ENCODE results near the gene MTM1. TPM values are rescaled to one million over a fixed set of nuclear protein-coding genes. Genes with fewer than 3 reads are reported as not detected.
A peak's percentile ranks its signal among the peaks of the same experiment; 100 is the strongest.

The MTM1 gene
- total and polyA plus RNA-seq, 9 of the 15 experiments (the other 6 are each of a cell fraction or from before 2014, with no cell fraction given), result 5.6 to 13.3 (median 9.5) TPM

GRCh38 chrX:150527108-150527507, 41.3 kb upstream of the MTM1 start:
- H3K9ac ChIP-seq (ENCODE audit: insufficient read depth in 1 of 2, low read depth in 2 of 2, low read length in 2 of 2), result no peak overlapping the region
- H3K27ac ChIP-seq (ENCODE audit: extremely low read depth, low read depth, low read length), result no peak overlapping the region
- no peaks in the 10 kb centered on the region; a peak in 2 of 5 replicates for H3K4me1 ChIP-seq (replicated peaks in 1 of 2; ENCODE audit: control insufficient read depth in 2 of 2, insufficient read depth in 2 of 2, low read length in 2 of 2)
- peaks cover 0 to 15% of the 10 kb centered on the region in 2 experiments; a peak in 2 of 5 replicates for H3K27me3 ChIP-seq (ENCODE audit: control insufficient read depth in 2 of 2, insufficient read depth in 2 of 2, low read length in 2 of 2)
- H3K4me2 ChIP-seq (ENCODE audit: insufficient read depth, low read length), result no peak overlapping the region
- no peaks in the 10 kb centered on the region for H3K9me1 ChIP-seq (ENCODE audit: control insufficient read depth, insufficient read depth, low read length)
- 0% methylated on average over 3 of the region's 3 CpGs for WGBS (ENCODE audit: insufficient coverage, low coverage, missing lambda C conversion rate)
- H2AFZ ChIP-seq (ENCODE audit: low read depth, low read length), result no peak overlapping the region
- H3K4me3 ChIP-seq, result no peak overlapping the region
- H3K36me3 ChIP-seq (ENCODE audit: control insufficient read depth, insufficient read depth, low read length), result no peaks in the 10 kb centered on the region
- intact Hi-C loops (cut with micrococcal nuclease), result no loop called here
- no TSS peak for BruUV-seq (replicated peaks)
- DNase-seq (ENCODE audit: extremely low read depth in 1 of 4, low spot score in 3 of 4) (no peak), ATAC-seq (no peak), FAIRE-seq (no peak)
- in situ Hi-C loops (cut with MboI), result no loop called here
- ChIA-PET CTCF (ENCODE audit: low intra/inter-chr PET ratio) (no interaction called here), POLR2A (interaction anchor here (0.6 kb wide), 1 partner anchor 43 kb away, joined by 3 read pairs; no protein-coding TSS in a partner anchor)
- no peaks in the 10 kb centered on the region for H3K79me2 ChIP-seq (ENCODE audit: control insufficient read depth, insufficient read depth, low read length)
- H4K20me1 ChIP-seq (replicated peaks; ENCODE audit: control insufficient read depth, insufficient read depth, low read length), result no peaks in the 10 kb centered on the region
- H3K9me3 ChIP-seq (replicated peaks; ENCODE audit: control insufficient read depth, insufficient read depth, low read depth, low read length), result no peaks in the 10 kb centered on the region
- TF ChIP-seq HES1 (IDR thresholded peaks at IDR 0.05; ENCODE audit: low read depth), result no peak
- no peak for TF ChIP-seq PRDM10 (IDR thresholded peaks at IDR 0.05; ENCODE audit: partially characterized antibody)
- peak; percentile 35; the same call in 1 of the 2 replicates for TF ChIP-seq NFIC (IDR thresholded peaks at IDR 0.05)
- TF ChIP-seq TRIM28 (IDR thresholded peaks at IDR 0.05), result no peak
- TF ChIP-seq SPI1 (IDR thresholded peaks at IDR 0.05; ENCODE audit: borderline replicate concordance, low read depth, low read length), result no peak
- peak; percentile 54 for TF ChIP-seq PKNOX1 (IDR thresholded peaks at IDR 0.05)
- no peak for TF ChIP-seq ZFPM2 (CRISPR knock-in tag; IDR thresholded peaks at IDR 0.05)
- TF ChIP-seq ZNF407 (IDR thresholded peaks at IDR 0.05; ENCODE audit: low read depth), result no peak
- no peak for TF ChIP-seq CXXC5 (CRISPR knock-in tag; IDR thresholded peaks at IDR 0.05)
